SK-N-SH treated with all-trans-retinoic acid at 6 μM for 48 hours (cell line): ENCODE measurements around the gene TDRD12.

ENCODE experiments used
- ATAC-seq: fragments of 200-7000 bp; cut with Tn5 transposase; 3 replicates; pipeline ENCODE4 v1.9.1; 2020; ENCODE audit warnings: mild to moderate bottlenecking, moderate library complexity
- ARNTL ChIP-seq: fragments of 450-650 bp; formaldehyde crosslinking; IDR thresholded peaks from 2 replicates; pipeline ENCODE4 v1.5.0; 2020; ENCODE audit warnings: low read depth, mild to moderate bottlenecking, moderate library complexity, borderline replicate concordance
- BACH2 ChIP-seq: fragments of 250-450 bp; sonication (Bioruptor Pico); IDR thresholded peaks from 2 replicates; pipeline ENCODE4 v1.9.0; 2021; ENCODE audit warnings: mild to moderate bottlenecking, borderline replicate concordance
- CREB5 ChIP-seq: fragments of 250-450 bp; sonication (Bioruptor Pico); IDR thresholded peaks from 2 replicates; pipeline ENCODE4 v1.5.1; 2020; ENCODE audit warnings: low read depth, mild to moderate bottlenecking, moderate library complexity
- CSDC2 ChIP-seq: fragments of 250-450 bp; sonication (Bioruptor Pico); IDR thresholded peaks from 2 replicates; pipeline ENCODE4 v1.5.0; 2020; ENCODE audit warnings: mild to moderate bottlenecking, moderate library complexity
- CSRNP3 ChIP-seq: fragments of 250-450 bp; sonication (Bioruptor Pico); IDR thresholded peaks from 2 replicates; pipeline ENCODE4 v1.5.1; 2021; ENCODE audit warnings: mild to moderate bottlenecking, moderate library complexity
- ESRRG ChIP-seq: fragments of 250-450 bp; sonication (Bioruptor Pico); IDR thresholded peaks from 2 replicates; pipeline ENCODE4 v1.6.1; 2021; ENCODE audit warnings: mild to moderate bottlenecking
- GLIS3 ChIP-seq: fragments of 250-450 bp; sonication (Bioruptor Pico); IDR thresholded peaks from 2 replicates; pipeline ENCODE4 v1.5.0; 2020; ENCODE audit warnings: mild to moderate bottlenecking, moderate library complexity
- ISL1 ChIP-seq: fragments of 250-450 bp; sonication (Bioruptor Pico); IDR thresholded peaks from 2 replicates; pipeline ENCODE4 v2.1.2; 2022; ENCODE audit warnings: mild to moderate bottlenecking, moderate library complexity
- OSR1 ChIP-seq: fragments of 250-450 bp; sonication (Bioruptor Pico); IDR thresholded peaks from 2 replicates; pipeline ENCODE4 v1.8.0; 2022; ENCODE audit warnings: moderate library complexity, mild to moderate bottlenecking, inconsistent platforms
- PATZ1 ChIP-seq: fragments of 250-450 bp; sonication (Bioruptor Pico); IDR thresholded peaks from 2 replicates; pipeline ENCODE4 v1.8.0; 2020; ENCODE audit warnings: mild to moderate bottlenecking, moderate library complexity, borderline replicate concordance
- POU6F1 ChIP-seq: fragments of 250-450 bp; sonication (Bioruptor Pico); IDR thresholded peaks from 2 replicates; pipeline ENCODE4 v1.8.0; 2021; ENCODE audit warnings: low read depth, mild to moderate bottlenecking, moderate library complexity, borderline replicate concordance
- PPARA ChIP-seq: fragments of 250-450 bp; sonication (Bioruptor Pico); IDR thresholded peaks from 2 replicates; pipeline ENCODE4 v1.5.0; 2020; ENCODE audit warnings: mild to moderate bottlenecking, borderline replicate concordance
- RARB ChIP-seq: fragments of 250-450 bp; sonication (Bioruptor Pico); IDR thresholded peaks from 2 replicates; pipeline ENCODE4 v1.8.0; 2021; ENCODE audit warnings: mild to moderate bottlenecking, moderate library complexity
- SNAI2 ChIP-seq: fragments of 250-450 bp; sonication (Bioruptor Pico); IDR thresholded peaks from 2 replicates; pipeline ENCODE4 v1.5.0; 2020; ENCODE audit warnings: mild to moderate bottlenecking, moderate library complexity
- TOX ChIP-seq: fragments of 250-450 bp; sonication (Bioruptor Pico); IDR thresholded peaks from 2 replicates; pipeline ENCODE4 v1.8.0; 2021; ENCODE audit warnings: mild to moderate bottlenecking, moderate library complexity, borderline replicate concordance
- TSHZ2 ChIP-seq: fragments of 250-450 bp; sonication (Bioruptor Pico); IDR thresholded peaks from 2 replicates; pipeline ENCODE4 v1.5.0; 2020; ENCODE audit warnings: mild to moderate bottlenecking, moderate library complexity
- ZC3H10 ChIP-seq: fragments of 250-450 bp; sonication (Bioruptor Pico); IDR thresholded peaks from 2 replicates; pipeline ENCODE4 v1.5.1; 2021; ENCODE audit warnings: mild to moderate bottlenecking, moderate library complexity
- ZFP3 ChIP-seq: fragments of 250-450 bp; sonication (Bioruptor Pico); IDR thresholded peaks from 2 replicates; pipeline ENCODE4 v1.5.0; 2020; ENCODE audit warnings: mild to moderate bottlenecking, moderate library complexity
- ZFP30 ChIP-seq: fragments of 450-650 bp; formaldehyde crosslinking; IDR thresholded peaks from 2 replicates; pipeline ENCODE4 v1.5.0; 2022; ENCODE audit warnings: mild to moderate bottlenecking, moderate library complexity
- ZNF565 ChIP-seq: fragments of 450-650 bp; formaldehyde crosslinking; conservative IDR thresholded peaks from 2 replicates; pipeline ENCODE4 v1.5.0; 2020; ENCODE audit warnings: low read depth, mild to moderate bottlenecking, moderate library complexity
- ZNF70 ChIP-seq: fragments of 450-650 bp; formaldehyde crosslinking; IDR thresholded peaks from 2 replicates; pipeline ENCODE4 v1.5.0; 2020; ENCODE audit warnings: mild to moderate bottlenecking, moderate library complexity
- ZNF8 ChIP-seq: fragments of 450-650 bp; formaldehyde crosslinking; IDR thresholded peaks from 2 replicates; pipeline ENCODE4 v1.5.0; 2020; ENCODE audit warnings: mild to moderate bottlenecking, moderate library complexity

The TDRD12 gene

GRCh38 chr19:32680986-32681385 is 38.6 kb upstream of the TDRD12 start:
- no peak for ATAC-seq
- no peak for TF ChIP-seq OSR1
- no peak for TF ChIP-seq ZNF8
- no peak for TF ChIP-seq ZNF565 (CRISPR knock-in tag)
- no peak for TF ChIP-seq CREB5 (CRISPR knock-in tag)

- no peak for TF ChIP-seq SNAI2 (CRISPR knock-in tag)
- no peak for TF ChIP-seq RARB
- no peak for TF ChIP-seq ZFP30 (CRISPR knock-in tag)
- no peak for TF ChIP-seq ESRRG
- TF ChIP-seq TOX = no peak
- TF ChIP-seq ZNF565 (CRISPR knock-in tag) = no peak
- no peak for TF ChIP-seq CREB5 (CRISPR knock-in tag)
- TF ChIP-seq PPARA (CRISPR knock-in tag) = no peak
- no peak for TF ChIP-seq ZC3H10 (CRISPR knock-in tag)
- no peak for TF ChIP-seq GLIS3 (CRISPR knock-in tag)
- no peak for TF ChIP-seq PATZ1 (CRISPR knock-in tag)
- no peak for TF ChIP-seq CSDC2 (CRISPR knock-in tag)
- TF ChIP-seq CSRNP3 (CRISPR knock-in tag) = no peak
- TF ChIP-seq BACH2 (CRISPR knock-in tag) = no peak
- TF ChIP-seq ISL1 (CRISPR knock-in tag) = no peak
- no peak for TF ChIP-seq TSHZ2 (CRISPR knock-in tag)
- no peak for TF ChIP-seq ARNTL (CRISPR knock-in tag)
- no peak for TF ChIP-seq POU6F1 (CRISPR knock-in tag)
- TF ChIP-seq ZNF70 = no peak
- no peak for TF ChIP-seq OSR1
- ATAC-seq = no peak
Observed at GRCh38 chr19:32682317-32682716, 37.2 kb upstream of the TDRD12 start.

GRCh38 chr19:32686847-32687475 is 32.6 kb upstream of the TDRD12 start:
- ATAC-seq = no peak
- TF ChIP-seq ARNTL (CRISPR knock-in tag) = no peak
- no peak for TF ChIP-seq ZC3H10 (CRISPR knock-in tag)
- TF ChIP-seq ZFP30 (CRISPR knock-in tag) = no peak
- TF ChIP-seq ESRRG = no peak
- TF ChIP-seq PPARA (CRISPR knock-in tag) = no peak
- TF ChIP-seq ZNF8 = no peak
- TF ChIP-seq ZNF70 = no peak
- TF ChIP-seq OSR1 = no peak
- no peak for TF ChIP-seq GLIS3 (CRISPR knock-in tag)
- TF ChIP-seq SNAI2 (CRISPR knock-in tag) = no peak
- no peak for TF ChIP-seq BACH2 (CRISPR knock-in tag)
- TF ChIP-seq POU6F1 (CRISPR knock-in tag) = no peak
- TF ChIP-seq TOX = no peak
- no peak for TF ChIP-seq ISL1 (CRISPR knock-in tag)
- TF ChIP-seq CSDC2 (CRISPR knock-in tag) = no peak
- no peak for TF ChIP-seq CREB5 (CRISPR knock-in tag)
- TF ChIP-seq ZFP3 = no peak
